Measurements from ENCODE around the gene CIZ1.

CIZ1 gene

DNA sequence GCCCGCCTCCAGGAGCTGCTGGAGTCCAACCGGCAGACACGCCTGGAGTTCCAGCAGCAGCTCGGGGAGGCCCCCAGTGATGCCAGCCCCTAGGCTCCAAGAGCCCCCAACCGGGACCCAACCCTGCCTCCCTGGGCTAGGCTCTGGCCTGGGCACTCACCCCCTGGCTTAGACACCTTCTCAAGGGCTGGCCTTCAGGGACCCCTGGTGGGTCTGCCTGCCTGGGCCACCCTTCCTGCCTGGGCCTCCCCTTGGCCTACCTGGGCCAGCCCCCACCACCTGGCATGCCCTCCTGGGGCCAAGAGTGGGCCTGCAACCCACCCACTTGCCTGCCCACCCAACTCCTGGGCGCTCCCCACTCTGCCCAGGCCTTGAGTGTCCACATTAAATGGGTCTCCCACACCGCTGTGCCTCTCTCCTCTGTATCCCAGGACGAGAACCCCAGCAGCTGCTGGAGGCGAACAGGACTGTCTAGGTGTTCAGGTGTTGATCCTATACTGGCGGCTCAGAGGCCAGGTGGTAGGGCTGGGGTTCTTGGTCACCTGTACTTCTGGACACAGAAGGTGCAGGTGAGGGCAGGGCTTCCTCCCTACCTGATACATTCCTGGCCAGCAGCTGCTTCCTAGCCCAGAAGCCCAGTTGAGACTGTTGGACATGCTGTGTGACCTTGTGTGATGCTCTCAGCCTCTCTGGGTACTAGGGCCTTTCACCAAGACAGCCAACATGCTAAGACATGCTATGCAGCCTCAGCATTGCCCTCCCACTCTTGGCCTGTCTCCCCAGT, 27.7 kb downstream of the CIZ1 start:
- FAIRE-seq (no peak), DNase-seq (ENCODE audit: insufficient read length, low spot score) (no peak)

DNA sequence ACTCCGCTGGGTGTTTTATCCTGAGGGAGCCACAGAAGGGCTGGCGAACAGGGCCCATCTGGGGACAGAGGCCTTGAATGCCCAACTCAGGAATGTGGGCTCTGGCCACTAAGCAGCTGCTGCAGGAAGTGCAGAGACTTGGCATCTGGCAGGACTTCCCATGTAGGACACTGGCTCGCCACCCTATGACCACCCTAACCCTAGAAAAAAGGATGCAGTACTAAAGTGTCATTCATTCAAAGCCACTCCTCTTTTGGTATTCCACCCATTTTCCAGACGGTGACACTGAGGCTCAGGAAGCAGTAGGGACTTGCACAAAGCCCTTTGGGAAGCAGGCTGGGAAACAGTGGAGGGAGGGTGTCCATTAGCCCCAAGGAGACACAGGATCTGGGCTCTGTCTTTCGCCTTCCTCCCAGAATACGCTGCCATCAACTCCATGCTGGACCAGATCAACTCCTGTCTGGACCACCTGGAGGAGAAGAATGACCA, 28.3 kb downstream of the CIZ1 start:
- DNase-seq (ENCODE audit: insufficient read length, low spot score) (no peak), FAIRE-seq (no peak)

GRCh38 chr9:128162215-128163026, 29.0 kb downstream of the CIZ1 start:
- DNase-seq (ENCODE audit: insufficient read length, low spot score) (no peak), FAIRE-seq (no peak)

- DNase-seq (ENCODE audit: insufficient read length, low spot score) (no peak), FAIRE-seq (no peak)
Observed at GRCh38 chr9:128161215-128161902, 30.0 kb downstream of the CIZ1 start.

GRCh38 chr9:128160603-128160987, 30.8 kb downstream of the CIZ1 start:
- FAIRE-seq (no peak), DNase-seq (ENCODE audit: insufficient read length, low spot score) (no peak)

GRCh38 chr9:128159784-128160602, 31.4 kb downstream of the CIZ1 start, which contains the start of gene BBLN:
Gene BBLN, plus strand, starts transcription at chr9:128160265. Its CDS starts 143 bp downstream, at chr9:128160408.
- DNase-seq (ENCODE audit: insufficient read length, low spot score) (peak; percentile 92), FAIRE-seq (no peak)

GRCh38 chr9:128159522-128159783, 31.9 kb downstream of the CIZ1 start:
- DNase-seq (ENCODE audit: insufficient read length, low spot score) (no peak), FAIRE-seq (no peak)

DNA sequence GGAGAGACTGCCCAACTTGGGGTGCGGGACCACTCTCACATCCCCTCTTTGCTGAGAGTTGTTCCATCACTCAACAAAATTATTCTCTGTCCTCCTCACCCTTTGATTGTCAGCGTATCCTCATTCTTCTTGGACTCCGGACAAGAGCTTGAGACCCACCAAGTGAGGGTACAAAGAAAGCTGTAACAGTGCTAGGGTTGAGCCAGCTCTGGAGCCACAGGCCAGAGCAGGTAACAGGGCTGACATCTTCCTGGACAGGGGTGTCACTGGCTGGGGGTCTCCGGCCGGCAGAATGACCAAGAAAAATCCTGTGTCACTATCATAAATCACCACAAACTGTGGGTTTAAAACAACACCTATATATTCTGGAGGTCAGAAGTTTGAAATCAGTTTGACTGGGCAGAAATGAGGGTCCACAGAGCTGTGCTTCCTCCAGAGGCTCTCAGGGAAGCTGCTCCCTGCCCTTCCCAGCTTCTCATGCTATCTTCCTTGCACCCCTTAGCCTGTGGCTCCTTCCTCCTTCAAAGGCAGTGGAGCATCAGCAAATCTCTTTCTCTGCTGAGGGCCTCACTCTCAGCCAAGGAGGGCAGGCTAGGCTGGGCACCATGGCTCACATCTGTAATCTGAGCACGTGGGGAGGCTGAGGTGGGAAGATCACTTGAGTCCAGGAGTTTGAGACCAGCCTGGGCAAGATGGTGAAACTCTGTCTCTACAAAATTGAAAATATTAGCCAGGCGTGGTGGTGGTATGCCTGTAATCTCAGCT, 35.5 kb downstream of the CIZ1 start:
- FAIRE-seq, result no peak
- DNase-seq (ENCODE audit: insufficient read length, low spot score), result no peak

- no peak for FAIRE-seq
Observed at GRCh38 chr9:128153947-128154695, 37.3 kb downstream of the CIZ1 start.

DNA sequence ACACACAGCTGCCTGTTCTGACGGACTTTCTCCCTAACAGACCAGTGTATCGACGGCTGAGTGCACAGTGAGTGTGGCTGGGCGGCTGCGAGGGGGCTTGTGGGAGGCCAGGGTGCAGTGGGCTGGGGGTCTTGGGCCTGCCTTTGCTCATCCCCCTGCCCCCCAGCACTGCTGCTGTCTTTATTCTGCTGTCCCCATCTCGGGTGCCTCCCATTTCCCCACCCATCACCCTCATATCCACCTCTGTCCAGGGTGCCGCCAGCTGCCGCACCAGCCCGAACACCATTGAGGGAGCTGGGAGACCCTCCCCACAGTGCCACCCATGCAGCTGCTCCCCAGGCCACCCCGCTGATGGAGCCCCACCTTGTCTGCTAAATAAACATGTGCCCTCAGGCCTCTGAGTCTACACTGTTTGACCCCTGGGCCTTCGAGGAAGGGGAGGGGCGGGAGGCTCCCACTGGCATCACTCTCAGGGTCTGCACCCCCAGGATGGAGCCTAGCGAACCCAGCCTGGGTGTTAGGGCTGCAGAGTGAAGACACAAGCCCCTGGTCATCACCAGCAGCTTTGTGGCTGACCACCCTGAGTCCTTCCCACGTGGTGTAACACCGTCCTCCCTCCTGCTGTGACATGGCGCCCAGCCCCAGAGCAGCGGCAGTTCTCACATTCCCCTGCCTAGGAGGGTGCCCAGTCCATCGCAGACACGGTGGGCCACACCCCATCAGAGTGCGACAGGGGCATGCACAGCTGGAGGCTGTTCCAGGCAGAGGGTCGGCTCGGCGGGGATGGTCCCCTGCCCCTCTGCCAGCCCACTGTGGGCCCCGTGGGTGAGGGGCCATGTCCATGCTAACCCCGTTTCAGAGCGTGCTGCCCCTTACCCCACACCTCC, 38.1 kb downstream of the CIZ1 start:
- FAIRE-seq (no peak), DNase-seq (ENCODE audit: insufficient read length, low spot score) (no peak)

More at GRCh38 chr9:128153947-128154695, 37.3 kb downstream of the CIZ1 start:
- no peak for DNase-seq (ENCODE audit: insufficient read length, low spot score)

DNA sequence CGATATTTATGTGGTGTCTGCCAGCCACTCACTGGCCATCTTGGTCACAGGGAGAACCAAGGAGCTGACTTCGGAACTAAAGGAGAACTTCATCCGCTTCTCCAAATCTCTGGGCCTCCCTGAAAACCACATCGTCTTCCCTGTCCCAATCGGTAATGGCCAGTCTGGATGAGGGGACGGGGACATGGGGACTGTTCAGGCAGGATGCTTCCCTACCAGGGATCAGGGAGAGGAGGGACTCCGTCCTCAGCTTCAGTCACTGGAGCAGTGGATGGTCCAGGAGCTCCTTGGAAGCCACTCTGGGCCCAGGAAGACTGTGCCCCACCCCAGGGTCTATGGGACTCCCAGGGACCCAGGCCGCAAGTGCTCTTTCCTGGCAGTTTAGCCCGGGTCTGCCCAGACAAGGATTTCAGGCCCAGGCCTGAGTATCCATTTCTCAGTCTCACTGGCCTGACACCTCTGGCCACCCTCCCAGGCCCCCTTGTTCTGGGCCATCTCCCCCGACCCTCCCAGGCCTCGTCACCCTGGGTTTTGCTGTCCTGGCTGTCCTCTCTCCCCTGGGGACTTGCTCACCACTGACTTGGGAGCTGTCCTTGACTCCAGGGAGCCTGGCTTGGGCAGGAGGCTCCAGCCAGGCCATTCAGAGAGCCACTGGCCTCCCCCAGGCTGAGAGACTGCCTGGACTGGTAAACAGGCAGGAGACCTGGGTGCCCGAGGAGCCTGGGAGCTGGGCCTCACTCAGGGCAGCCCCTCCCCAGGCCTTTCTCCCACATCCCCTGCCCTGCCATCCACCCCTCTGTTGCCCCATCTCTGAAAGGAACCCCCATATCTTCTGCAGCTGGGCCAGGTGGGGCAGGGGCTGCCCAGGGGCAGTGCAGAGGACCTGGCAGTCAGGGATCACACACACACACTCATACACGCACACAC, 39.0 kb downstream of the CIZ1 start:
- no peak for FAIRE-seq
- DNase-seq (ENCODE audit: insufficient read length, low spot score), result no peak

DNA sequence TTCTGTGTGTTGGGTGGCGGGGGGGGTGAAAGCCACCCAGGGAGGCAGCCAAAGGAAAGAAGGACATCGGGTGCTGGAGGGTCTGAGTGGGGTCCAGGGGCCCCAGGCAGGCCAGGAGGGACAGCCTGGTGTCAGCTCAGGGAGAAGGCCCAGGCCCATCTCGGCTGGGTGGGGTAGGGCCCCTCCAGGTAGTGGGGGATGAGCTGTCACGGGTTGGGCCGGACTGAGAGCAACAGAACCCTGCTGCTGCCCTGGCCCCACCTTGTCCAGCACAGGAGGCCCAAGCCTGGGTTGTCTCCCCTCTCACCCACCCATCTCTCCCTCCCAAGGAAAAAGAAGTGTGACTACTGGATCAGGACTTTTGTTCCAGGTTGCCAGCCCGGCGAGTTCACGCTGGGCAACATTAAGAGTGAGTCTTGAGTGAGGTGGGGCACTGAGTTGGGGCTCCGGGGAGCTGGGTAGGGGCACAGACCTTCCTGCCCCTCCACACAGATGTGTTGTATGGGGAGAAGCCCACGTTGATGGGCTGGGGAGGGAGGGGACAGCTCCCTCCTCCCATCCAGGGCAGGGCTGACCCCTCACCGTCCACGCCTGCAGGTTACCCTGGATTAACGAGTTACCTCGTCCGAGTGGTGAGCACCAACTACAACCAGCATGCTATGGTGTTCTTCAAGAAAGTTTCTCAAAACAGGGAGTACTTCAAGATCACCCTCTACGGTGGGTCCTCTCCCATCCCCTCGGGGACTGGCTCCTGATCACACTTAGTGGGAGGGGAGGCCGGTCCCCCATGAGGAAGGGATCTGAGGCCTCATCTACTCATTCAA, 39.9 kb downstream of the CIZ1 start:
- no peak for DNase-seq (ENCODE audit: insufficient read length, low spot score)
- no peak for FAIRE-seq

DNA sequence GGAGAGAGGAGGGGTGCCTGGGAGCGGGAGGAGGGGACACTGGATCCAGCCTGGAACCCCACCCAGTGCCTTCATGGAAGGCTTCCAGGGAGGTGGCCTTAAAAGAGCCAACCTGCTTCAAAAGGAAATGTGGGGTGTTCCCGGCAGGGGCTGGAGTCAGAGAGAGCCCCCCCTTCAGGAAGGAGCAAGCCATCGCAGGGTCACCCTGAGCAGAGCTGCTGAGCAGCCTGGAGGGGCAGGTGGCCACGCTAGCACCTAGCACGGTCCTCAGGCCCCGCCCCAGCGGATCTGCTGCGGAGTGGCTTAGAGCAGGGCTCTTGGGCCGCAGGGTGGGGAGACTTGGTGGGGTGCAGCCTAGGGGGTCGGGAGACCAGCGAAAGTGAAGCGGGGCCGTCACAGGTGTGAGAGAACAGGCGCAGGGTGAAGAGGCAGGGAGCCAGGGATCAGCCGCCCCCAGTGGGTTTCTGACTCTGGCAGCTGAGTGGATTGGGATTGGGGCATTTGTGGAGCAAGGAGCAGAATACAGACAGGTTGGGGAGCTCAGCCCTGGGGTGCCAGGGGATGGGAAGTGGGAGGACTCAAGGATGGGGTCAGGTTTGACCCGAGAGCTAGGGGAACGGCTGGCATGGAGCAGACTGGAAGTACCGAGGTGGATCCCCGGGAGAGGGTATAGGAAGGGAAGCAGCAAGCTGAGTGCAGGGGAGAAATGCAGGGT, 40.6 kb downstream of the CIZ1 start:
- FAIRE-seq (no peak), DNase-seq (ENCODE audit: insufficient read length, low spot score) (no peak)

GRCh38 chr9:128149951-128150593, 41.3 kb downstream of the CIZ1 start:
- DNase-seq (ENCODE audit: insufficient read length, low spot score) (no peak), FAIRE-seq (no peak)

All from HTR-8/SVneo (cell line).